AG10803 (cell line): Measurements from ENCODE around the gene TMEM205.

Experiments
- DNase-seq: peaks from one replicate; pipeline ENCODE4 v3.0.0; 2010; ENCODE audit warnings: low read depth
- H3K4me3 ChIP-seq: 2 replicates; pipeline ENCODE4 v1.5.1; 2011; ENCODE audit warnings: mild to moderate bottlenecking, low read length, control low read depth
- CTCF ChIP-seq: conservative IDR thresholded peaks from 2 replicates; pipeline ENCODE4 v1.5.1; 2011; ENCODE audit warnings: mild to moderate bottlenecking, low read length, control low read depth, inconsistent platforms

Gene TMEM205

GRCh38 chr19:11346104-11346940 lies at the start of gene TMEM205, which contains the start of gene CCDC159:
TSS of gene TMEM205 (minus strand) at chr19:11346268. CDS start at chr19:11345619, 649 bp downstream.
TSS of gene CCDC159 (plus strand) at chr19:11346519. CDS start at chr19:11346607, 88 bp downstream.
- peak; percentile 99 for DNase-seq
- peak within 1 kb of the TSS; percentile 87 for H3K4me3 ChIP-seq
- TF ChIP-seq CTCF, result no peak; the same call in 1 of the 2 replicates

GRCh38 chr19:11390933-11391680 lies 45.0 kb upstream of the TMEM205 start:
- no peak for DNase-seq
- H3K4me3 ChIP-seq, result no peak overlapping the region
- no peak for TF ChIP-seq CTCF

DNA sequence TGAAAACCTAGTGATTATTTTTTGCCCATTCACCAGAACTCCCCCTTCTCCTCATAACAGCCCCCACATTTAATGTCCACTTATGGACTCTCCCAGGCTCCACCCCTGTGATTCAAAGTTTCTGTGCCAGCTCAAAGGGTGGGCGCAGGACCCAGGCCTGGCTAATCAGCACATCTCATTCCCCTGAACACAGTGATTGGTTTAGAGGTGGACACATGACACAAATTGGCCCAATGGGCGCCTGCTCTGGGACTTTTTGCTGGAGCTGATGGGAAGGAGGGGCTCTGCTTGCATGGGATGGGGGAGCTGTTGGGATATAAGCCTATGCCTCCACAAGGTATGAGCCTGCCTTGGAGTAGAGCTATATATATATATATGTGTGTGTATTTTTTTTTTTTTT lies 44.3 kb upstream of the TMEM205 start:
- no peak for DNase-seq
- H3K4me3 ChIP-seq, result no peak overlapping the region
- no peak for TF ChIP-seq CTCF

DNA sequence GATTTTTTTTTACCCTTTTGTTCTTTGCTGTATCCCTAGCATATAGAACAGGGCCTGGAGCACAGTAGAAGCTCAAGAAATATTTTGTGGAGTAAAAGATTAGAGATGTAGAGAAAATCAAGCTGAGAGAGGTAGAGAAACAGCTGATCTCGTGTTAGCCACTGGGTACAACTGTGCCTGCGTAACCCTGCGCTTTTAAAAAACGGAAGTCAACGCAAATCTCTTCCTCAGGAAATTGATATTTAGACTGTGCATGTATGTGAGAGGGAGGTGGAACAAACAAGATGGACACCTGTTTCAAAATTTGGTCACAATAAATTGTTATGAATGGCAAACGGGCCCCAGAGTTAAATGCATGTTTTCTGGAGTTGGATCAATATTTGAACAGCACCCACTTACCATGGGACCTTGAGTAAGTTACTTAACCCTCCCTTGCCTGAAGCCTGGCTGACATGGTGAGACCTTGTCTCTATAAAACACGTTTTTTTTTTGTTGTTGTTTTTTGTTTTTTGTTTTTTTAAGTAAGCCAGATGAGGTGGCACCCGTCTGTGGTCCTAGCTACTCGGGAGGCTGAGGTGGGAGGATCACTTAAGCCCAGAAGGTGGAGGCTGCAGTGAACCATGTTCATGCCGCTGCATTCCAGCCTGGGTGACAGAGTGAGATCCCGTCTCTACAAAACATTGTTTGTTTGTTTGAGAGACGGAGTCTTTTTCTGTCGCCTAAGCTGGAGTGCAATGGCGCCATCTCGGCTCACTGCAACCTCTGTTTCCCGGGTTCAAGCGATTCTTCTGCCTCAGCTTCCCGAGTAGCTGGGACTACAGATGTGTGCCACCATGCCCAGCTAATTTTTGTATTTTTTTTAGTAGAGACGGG lies 41.3 kb upstream of the TMEM205 start:
- DNase-seq, result no peak
- TF ChIP-seq CTCF, result no peak
- no peak overlapping the region for H3K4me3 ChIP-seq

- no peak overlapping the region for H3K4me3 ChIP-seq
- TF ChIP-seq CTCF, result no peak
- DNase-seq, result no peak
These were observed 38.7 kb upstream of the TMEM205 start for GRCh38 chr19:11384778-11385129.

GRCh38 chr19:11383706-11384048 lies 37.6 kb upstream of the TMEM205 start:
- H3K4me3 ChIP-seq, result no peak overlapping the region
- DNase-seq, result no peak
- TF ChIP-seq CTCF, result no peak
